ENCODE measurements around the gene KRTAP5-3. TPM values are rescaled to one million over a fixed set of nuclear protein-coding genes. Genes with fewer than 3 reads are reported as not detected.
"Not testable (repeated sequence)": the region's sequence is repeated elsewhere in the genome, so short reads cannot be mapped to it uniquely, and the experiment has no call there.

The KRTAP5-3 gene
- total RNA-seq, 4 donors from 2014 or later: not detected

GRCh38 chr11:1586699-1587098 lies 21.6 kb downstream of the KRTAP5-3 start:
- H3K4me1 ChIP-seq: peaks cover 0 to 4% (median 4%) of the 10 kb centered on the region in 3 donors
- H3K9me3 ChIP-seq: no peaks in the 10 kb centered on the region
- no peak overlapping the region for H3K27ac ChIP-seq
- H3K36me3 ChIP-seq: no peaks in the 10 kb centered on the region
- TF ChIP-seq POLR2A (IDR thresholded peaks at IDR 0.05) (no peak), CTCF (IDR thresholded peaks at IDR 0.05) (no peak)
- intact Hi-C loops (cut with DNase I): no loop called here
- DNase-seq: no peak
- H3K4me3 ChIP-seq: no peak overlapping the region
- WGBS, 2 donors: 59 to 61% methylated on average over 2 of the region's 2 CpGs
- peaks cover 0 to 60% (median 0%) of the 10 kb centered on the region in 4 donors for H3K27me3 ChIP-seq

- H3K27me3 ChIP-seq: peaks cover 0 to 50% (median 0%) of the 10 kb centered on the region in 4 donors
- H3K4me1 ChIP-seq; H3K9me3 ChIP-seq; H3K4me3 ChIP-seq; H3K36me3 ChIP-seq; intact Hi-C loops (cut with DNase I); H3K27ac ChIP-seq; DNase-seq: not testable (repeated sequence)
- WGBS, 2 donors: 39 to 61% methylated on average over 3 to 6 of the region's 9 CpGs
Observed at GRCh38 chr11:1584661-1585370, 23.4 kb downstream of the KRTAP5-3 start, which contains the start of gene KRTAP5-1. KRTAP5-1 (minus strand) TSS chr11:1585283; CDS start chr11:1585249, 34 bp downstream.

- H3K4me3 ChIP-seq; H3K4me1 ChIP-seq; H3K27ac ChIP-seq; DNase-seq; H3K36me3 ChIP-seq; H3K9me3 ChIP-seq; intact Hi-C loops (cut with DNase I): not testable (repeated sequence)
- peaks cover 0 to 43% (median 0%) of the 10 kb centered on the region in 4 donors for H3K27me3 ChIP-seq
- 65 to 72% methylated on average over 2 of the region's 2 CpGs for WGBS, 2 donors
Observed at GRCh38 chr11:1582909-1583308, 25.4 kb downstream of the KRTAP5-3 start.

GRCh38 chr11:1581976-1582375 lies 26.3 kb downstream of the KRTAP5-3 start:
- Histone ChIP-seq H3K4me1 (no peaks in the 10 kb centered on the region), H3K9me3 (peaks cover 0 to 11% (median 5%) of the 10 kb centered on the region in 3 donors), H3K27me3 (peaks cover 0 to 46% (median 0%) of the 10 kb centered on the region in 4 donors), H3K36me3 (no peaks in the 10 kb centered on the region), H3K27ac (no peak overlapping the region), H3K4me3 (no peak overlapping the region)
- 82 to 85% methylated on average over 8 of the region's 9 CpGs for WGBS, 2 donors
- DNase-seq: no peak
- TF ChIP-seq POLR2A (IDR thresholded peaks at IDR 0.05): no peak
- TF ChIP-seq CTCF (IDR thresholded peaks at IDR 0.05): no peak
- intact Hi-C loops (cut with DNase I): no loop called here

GRCh38 chr11:1576825-1577224 lies 31.4 kb downstream of the KRTAP5-3 start:
- H3K27me3 ChIP-seq: peaks cover 0 to 48% (median 7%) of the 10 kb centered on the region in 4 donors
- H3K9me3 ChIP-seq: peaks cover 0 to 11% (median 5%) of the 10 kb centered on the region in 3 donors
- peaks cover 16 to 29% (median 22%) of the 10 kb centered on the region in 3 donors for H3K4me1 ChIP-seq
- intact Hi-C loops (cut with DNase I): loop anchor here (10.0 kb wide), 1 partner anchor 372 kb away; no protein-coding TSS in a partner anchor
- TF ChIP-seq POLR2A (IDR thresholded peaks at IDR 0.05) (no peak), CTCF (IDR thresholded peaks at IDR 0.05) (no peak)
- DNase-seq: no peak
- H3K27ac ChIP-seq: no peak overlapping the region
- WGBS, 2 donors: 57 to 86% methylated on average over 5 of the region's 6 CpGs
- no peak overlapping the region for H3K4me3 ChIP-seq
- no peaks in the 10 kb centered on the region for H3K36me3 ChIP-seq

GRCh38 chr11:1575756-1576155 lies 32.5 kb downstream of the KRTAP5-3 start:
- intact Hi-C loops (cut with DNase I): loop anchor here (10.0 kb wide), 1 partner anchor 371 kb away; no protein-coding TSS in a partner anchor
- H3K27me3 ChIP-seq: peaks cover 0 to 55% (median 7%) of the 10 kb centered on the region in 4 donors
- peaks cover 22 to 37% (median 22%) of the 10 kb centered on the region in 3 donors for H3K4me1 ChIP-seq
- WGBS, 2 donors: 69 to 71% methylated on average over 11 to 16 of the region's 16 CpGs
- DNase-seq, H3K27ac ChIP-seq, H3K36me3 ChIP-seq, H3K4me3 ChIP-seq: not testable (repeated sequence)
- peaks cover 0 to 11% (median 5%) of the 10 kb centered on the region in 3 donors for H3K9me3 ChIP-seq

Measured in esophagus squamous epithelium (tissue), 5 donors.